DND-41 (cell line): ENCODE results near the gene MAP7.
"Not testable (repeated sequence)": the region's sequence is repeated elsewhere in the genome, so short reads cannot be mapped to it uniquely, and the experiment has no call there.

ENCODE experiments used
- ATAC-seq: fragments of 200-7000 bp; cut with Tn5 transposase; 3 replicates; pipeline ENCODE4 v1.9.1; 2021; ENCODE audit warnings: low read depth; ENCODE audit not compliant: insufficient read depth
- DNase-seq: peaks from one replicate; pipeline ENCODE4 v3.0.0-alpha.2; 2020
- H2AFZ ChIP-seq: 2 replicates; pipeline ENCODE4 v1.6.0; 2012; ENCODE audit warnings: low read depth, low read length
- H3K27ac ChIP-seq: 2 replicates; pipeline ENCODE4 v1.5.1; 2012; ENCODE audit warnings: low read length, inconsistent platforms
- H3K27me3 ChIP-seq: fragments of 200-600 bp; sonication (generic); 2 replicates; pipeline ENCODE4 v1.6.0; 2012; ENCODE audit warnings: low read length, mild to moderate bottlenecking, inconsistent platforms; ENCODE audit not compliant: insufficient read depth, poor library complexity
- H3K36me3 ChIP-seq: 2 replicates; pipeline ENCODE4 v1.5.1; 2012; ENCODE audit warnings: low read length, inconsistent platforms; ENCODE audit not compliant: insufficient read depth
- H3K4me1 ChIP-seq: 2 replicates; pipeline ENCODE4 v1.5.1; 2012; ENCODE audit warnings: mild to moderate bottlenecking, low read length; ENCODE audit not compliant: insufficient read depth
- H3K4me2 ChIP-seq: 2 replicates; pipeline ENCODE4 v1.6.0; 2012; ENCODE audit warnings: mild to moderate bottlenecking, moderate library complexity, low read length, inconsistent platforms; ENCODE audit not compliant: insufficient read depth
- H3K4me3 ChIP-seq, 2 experiments: fragments of 200-600 bp in 1 of 2; shearing (Covaris generic) in 1 of 2; 2 replicates each; pipeline ENCODE4 v1.5.1; 2012 to 2016; ENCODE audit warnings: inconsistent platforms in 2 of 2, low read length in 2 of 2, mild to moderate bottlenecking in 2 of 2, low read depth in 1 of 2, moderate library complexity in 1 of 2
- H3K79me2 ChIP-seq: 2 replicates; pipeline ENCODE4 v1.6.0; 2012; ENCODE audit warnings: low read length, inconsistent platforms; ENCODE audit not compliant: insufficient read depth
- H3K9ac ChIP-seq: 2 replicates; pipeline ENCODE4 v1.6.0; 2012; ENCODE audit warnings: low read depth, mild to moderate bottlenecking, inconsistent platforms, low read length, moderate library complexity
- H3K9me3 ChIP-seq: 2 replicates; pipeline ENCODE4 v1.5.1; 2012; ENCODE audit warnings: low read length, moderate library complexity, mild to moderate bottlenecking, inconsistent platforms; ENCODE audit not compliant: insufficient read depth, severe bottlenecking
- H4K20me1 ChIP-seq: 2 replicates; pipeline ENCODE4 v1.6.0; 2012; ENCODE audit warnings: low read length; ENCODE audit not compliant: insufficient read depth
- EZH2 ChIP-seq: IDR thresholded peaks from 3 replicates; pipeline ENCODE4 v1.6.1; 2012; ENCODE audit warnings: borderline replicate concordance, low read depth, mild to moderate bottlenecking, moderate library complexity, low read length, inconsistent platforms; ENCODE audit not compliant: severe bottlenecking
- TF ChIP-seq, protein P1 (sequence below): IDR thresholded peaks from 2 replicates; pipeline ENCODE4 v1.5.1; 2012; ENCODE audit warnings: borderline replicate concordance, low read length, moderate library complexity, mild to moderate bottlenecking; ENCODE audit not compliant: poor library complexity, severe bottlenecking; ENCODE audit errors: extremely low read depth

Gene MAP7

DNA sequence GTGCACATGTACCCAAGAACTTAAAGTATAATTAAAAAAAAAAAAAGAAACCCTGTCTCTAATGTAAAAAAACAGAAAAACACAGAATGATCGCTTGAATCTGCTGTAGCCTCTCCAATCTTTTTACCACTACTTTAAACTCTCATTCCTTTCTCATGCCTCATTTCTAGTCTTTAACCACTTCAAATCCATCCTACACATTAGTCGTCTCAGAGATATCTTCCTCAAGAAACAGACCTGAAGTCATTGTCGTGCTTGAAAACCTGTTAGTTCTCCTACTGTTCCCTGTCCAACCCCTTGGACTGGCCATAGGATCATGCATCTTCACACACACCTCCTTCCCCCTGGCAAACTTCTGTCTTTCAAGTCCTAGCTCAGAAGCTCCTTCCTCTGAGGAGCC is 148.5 kb downstream of the MAP7 start:
- TF ChIP-seq EZH2, result no peak
- TF ChIP-seq, protein P1, sequence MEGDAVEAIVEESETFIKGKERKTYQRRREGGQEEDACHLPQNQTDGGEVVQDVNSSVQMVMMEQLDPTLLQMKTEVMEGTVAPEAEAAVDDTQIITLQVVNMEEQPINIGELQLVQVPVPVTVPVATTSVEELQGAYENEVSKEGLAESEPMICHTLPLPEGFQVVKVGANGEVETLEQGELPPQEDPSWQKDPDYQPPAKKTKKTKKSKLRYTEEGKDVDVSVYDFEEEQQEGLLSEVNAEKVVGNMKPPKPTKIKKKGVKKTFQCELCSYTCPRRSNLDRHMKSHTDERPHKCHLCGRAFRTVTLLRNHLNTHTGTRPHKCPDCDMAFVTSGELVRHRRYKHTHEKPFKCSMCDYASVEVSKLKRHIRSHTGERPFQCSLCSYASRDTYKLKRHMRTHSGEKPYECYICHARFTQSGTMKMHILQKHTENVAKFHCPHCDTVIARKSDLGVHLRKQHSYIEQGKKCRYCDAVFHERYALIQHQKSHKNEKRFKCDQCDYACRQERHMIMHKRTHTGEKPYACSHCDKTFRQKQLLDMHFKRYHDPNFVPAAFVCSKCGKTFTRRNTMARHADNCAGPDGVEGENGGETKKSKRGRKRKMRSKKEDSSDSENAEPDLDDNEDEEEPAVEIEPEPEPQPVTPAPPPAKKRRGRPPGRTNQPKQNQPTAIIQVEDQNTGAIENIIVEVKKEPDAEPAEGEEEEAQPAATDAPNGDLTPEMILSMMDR, result no peak
- Histone ChIP-seq H3K79me2 (no peaks in the 10 kb centered on the region), H3K4me1 (no peaks in the 10 kb centered on the region), H2AFZ (no peak overlapping the region), H3K4me2 (no peak overlapping the region), H3K27me3 (peaks cover 3% of the 10 kb centered on the region), H3K9me3 (no peaks in the 10 kb centered on the region), H4K20me1 (no peaks in the 10 kb centered on the region), H3K27ac (no peak overlapping the region), H3K36me3 (no peaks in the 10 kb centered on the region), H3K9ac (no peak overlapping the region), H3K4me3 (no peak overlapping the region)
- ATAC-seq, result no peak
- DNase-seq, result no peak

DNA sequence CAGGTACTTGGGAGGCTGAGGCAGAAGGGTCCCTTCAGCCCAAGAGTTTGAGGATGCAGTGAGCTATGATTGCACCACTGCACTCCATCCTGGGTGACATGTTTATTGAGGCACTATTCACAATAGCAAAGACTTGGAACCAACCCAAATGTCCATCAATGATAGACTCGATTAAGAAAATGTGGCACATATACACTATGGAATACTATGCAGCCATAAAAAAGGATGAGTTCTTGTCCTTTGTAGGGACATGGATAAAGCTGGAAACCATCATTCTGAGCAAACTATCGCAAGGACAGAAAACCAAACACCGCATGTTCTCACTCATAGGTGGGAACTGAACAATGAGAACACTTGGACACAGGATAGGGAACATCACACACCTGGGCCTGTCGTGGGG is 149.0 kb downstream of the MAP7 start:
- not testable (repeated sequence) for H2AFZ ChIP-seq, ATAC-seq, DNase-seq, H3K36me3 ChIP-seq, H3K27me3 ChIP-seq, H3K27ac ChIP-seq, H3K9me3 ChIP-seq, H3K4me2 ChIP-seq, H4K20me1 ChIP-seq, H3K9ac ChIP-seq, H3K4me3 ChIP-seq, H3K79me2 ChIP-seq, H3K4me1 ChIP-seq

DNA sequence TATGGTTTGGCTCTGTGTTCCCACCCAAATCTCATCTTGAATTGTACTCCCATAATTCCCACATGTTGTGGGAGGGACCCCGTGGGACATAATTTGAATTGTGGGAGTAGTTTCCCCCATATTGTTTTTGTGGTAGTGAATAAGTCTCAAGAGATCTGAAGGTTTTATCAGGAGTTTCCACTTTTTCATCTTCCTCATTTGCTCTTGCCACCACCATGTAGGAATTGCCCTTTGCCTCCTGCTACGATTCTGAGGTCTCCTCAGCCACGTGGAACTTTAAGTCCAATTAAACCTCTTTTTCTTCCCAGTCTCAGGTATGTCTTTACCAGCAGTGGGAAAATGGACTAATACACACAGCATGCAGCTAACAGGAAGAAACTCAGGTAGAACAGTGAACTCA is 151.8 kb downstream of the MAP7 start:
- no peaks in the 10 kb centered on the region for H4K20me1 ChIP-seq
- no peak for DNase-seq
- H3K27me3 ChIP-seq, result no peaks in the 10 kb centered on the region
- H3K79me2 ChIP-seq, result no peaks in the 10 kb centered on the region
- H2AFZ ChIP-seq, result no peak overlapping the region
- H3K9me3 ChIP-seq, result no peaks in the 10 kb centered on the region
- no peak for ATAC-seq
- H3K4me1 ChIP-seq, result no peaks in the 10 kb centered on the region
- TF ChIP-seq, protein P1, result no peak
- TF ChIP-seq EZH2, result no peak
- no peak overlapping the region for H3K27ac ChIP-seq
- no peak overlapping the region for H3K9ac ChIP-seq
- no peak overlapping the region for H3K4me2 ChIP-seq
- H3K4me3 ChIP-seq, result no peak overlapping the region
- H3K36me3 ChIP-seq, result no peaks in the 10 kb centered on the region

DNA sequence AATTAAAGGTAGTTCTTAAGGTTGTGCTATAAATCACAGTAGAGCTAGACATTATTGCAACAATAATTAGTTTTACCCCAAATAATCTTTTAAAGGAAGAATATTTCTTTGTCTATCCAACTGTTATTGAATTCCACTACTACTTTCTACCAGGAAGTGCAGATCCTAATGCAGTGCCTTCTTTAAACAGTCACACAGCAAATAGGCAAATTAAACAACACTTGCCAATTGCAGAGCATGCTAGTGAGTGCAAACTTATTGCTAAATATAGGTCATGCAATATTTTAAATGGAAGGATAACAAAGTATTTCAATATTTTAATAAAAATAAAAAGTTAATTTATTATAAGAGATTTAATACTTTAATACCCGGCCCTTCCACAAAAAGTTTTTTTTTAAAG is 153.3 kb downstream of the MAP7 start:
- Histone ChIP-seq H3K79me2 (no peaks in the 10 kb centered on the region), H3K27ac (no peak overlapping the region), H3K4me2 (no peak overlapping the region), H3K4me3 (no peak overlapping the region), H3K4me1 (no peaks in the 10 kb centered on the region), H4K20me1 (no peaks in the 10 kb centered on the region), H3K27me3 (no peaks in the 10 kb centered on the region), H3K36me3 (no peaks in the 10 kb centered on the region), H2AFZ (no peak overlapping the region), H3K9me3 (no peaks in the 10 kb centered on the region), H3K9ac (no peak overlapping the region)
- TF ChIP-seq, protein P1, result no peak
- TF ChIP-seq EZH2, result no peak
- ATAC-seq (no peak), DNase-seq (no peak)

DNA sequence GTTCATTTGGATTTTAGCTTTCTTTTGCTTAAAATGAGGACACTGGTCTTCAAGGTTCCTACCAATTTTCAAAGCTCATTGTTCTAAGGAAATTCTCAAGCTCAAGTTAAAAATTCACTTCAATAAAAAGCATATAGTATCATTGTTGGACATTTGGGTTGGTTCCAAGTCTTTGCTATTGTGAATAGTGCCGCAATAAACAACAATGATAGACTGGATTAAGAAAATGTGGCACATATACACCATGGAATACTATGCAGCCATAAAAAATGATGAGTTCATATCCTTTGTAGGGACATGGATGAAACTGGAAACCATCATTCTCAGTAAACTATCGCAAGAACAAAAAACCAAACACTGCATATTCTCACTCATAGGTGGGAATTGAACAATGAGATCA is 159.3 kb downstream of the MAP7 start:
- not testable (repeated sequence) for H3K79me2 ChIP-seq, H4K20me1 ChIP-seq, ATAC-seq, DNase-seq, H3K9ac ChIP-seq, H3K4me3 ChIP-seq, H3K4me1 ChIP-seq, H3K27me3 ChIP-seq, H3K4me2 ChIP-seq, H3K9me3 ChIP-seq, H3K36me3 ChIP-seq, H3K27ac ChIP-seq, H2AFZ ChIP-seq
